ENCODE measurements around the gene AGAP1. TPM values are rescaled to one million over a fixed set of nuclear protein-coding genes. Genes with fewer than 3 reads are reported as not detected.

Gene AGAP1
- total RNA-seq, 2 experiments from 2014 or later, result not detected

- no peak overlapping the region for H3K27ac ChIP-seq (ENCODE audit: low read depth, low read length, poor library complexity, severe bottlenecking)
- no peak overlapping the region for H3K4me2 ChIP-seq (ENCODE audit: low read length)
- no peak for TF ChIP-seq EZH2phosphoT487 (IDR thresholded peaks at IDR 0.05; ENCODE audit: borderline replicate concordance, low read depth, low read length)
- TF ChIP-seq CTCF (conservative IDR thresholded peaks at IDR 0.05; ENCODE audit: low read length), result no peak
- POLR2A ChIA-PET, result no interaction called here
- H3K4me1 ChIP-seq (ENCODE audit: insufficient read depth, low read length, poor library complexity, severe bottlenecking), result no peaks in the 10 kb centered on the region
- no peaks in the 10 kb centered on the region for H3K79me2 ChIP-seq (ENCODE audit: insufficient read depth, low read depth, low read length)
- no peaks in the 10 kb centered on the region for H3K36me3 ChIP-seq (ENCODE audit: insufficient read depth, low read length)
- CTCF ChIA-PET (ENCODE audit: unreplicated experiment), result no interaction called here
- no peak for DNase-seq (ENCODE audit: low spot score)
- H3K4me3 ChIP-seq (ENCODE audit: low read depth, low read length, poor library complexity, severe bottlenecking), result no peak overlapping the region
- no peaks in the 10 kb centered on the region for H4K20me1 ChIP-seq (ENCODE audit: insufficient read depth, low read length)
- H2AFZ ChIP-seq (ENCODE audit: low read length), result no peak overlapping the region
- H3K9me2 ChIP-seq (ENCODE audit: insufficient read depth, low read length), result no peaks in the 10 kb centered on the region
- H3K9me3 ChIP-seq (ENCODE audit: low read length), result no peaks in the 10 kb centered on the region
- BruUV-seq (replicated peaks), result no TSS peak
- intact Hi-C loops (cut with micrococcal nuclease; ENCODE audit: unreplicated experiment), result no loop called here
These were observed 630.5 kb downstream of the AGAP1 start for GRCh38 chr2:236124182-236124893.

- no TSS peak for BruUV-seq (replicated peaks)
- no peaks in the 10 kb centered on the region for H3K4me1 ChIP-seq (ENCODE audit: insufficient read depth, low read length, poor library complexity, severe bottlenecking)
- no peak overlapping the region for H2AFZ ChIP-seq (ENCODE audit: low read length)
- no peak overlapping the region for H3K4me3 ChIP-seq (ENCODE audit: low read depth, low read length, poor library complexity, severe bottlenecking)
- no peaks in the 10 kb centered on the region for H3K9me2 ChIP-seq (ENCODE audit: insufficient read depth, low read length)
- ChIA-PET POLR2A (no interaction called here), CTCF (ENCODE audit: unreplicated experiment) (no interaction called here)
- H3K27ac ChIP-seq (ENCODE audit: low read depth, low read length, poor library complexity, severe bottlenecking), result no peak overlapping the region
- no peaks in the 10 kb centered on the region for H4K20me1 ChIP-seq (ENCODE audit: insufficient read depth, low read length)
- no peak overlapping the region for H3K4me2 ChIP-seq (ENCODE audit: low read length)
- H3K79me2 ChIP-seq (ENCODE audit: insufficient read depth, low read depth, low read length), result no peaks in the 10 kb centered on the region
- TF ChIP-seq CTCF (conservative IDR thresholded peaks at IDR 0.05; ENCODE audit: low read length) (no peak), EZH2phosphoT487 (IDR thresholded peaks at IDR 0.05; ENCODE audit: borderline replicate concordance, low read depth, low read length) (no peak)
- intact Hi-C loops (cut with micrococcal nuclease; ENCODE audit: unreplicated experiment), result no loop called here
- H3K36me3 ChIP-seq (ENCODE audit: insufficient read depth, low read length), result no peaks in the 10 kb centered on the region
- no peaks in the 10 kb centered on the region for H3K9me3 ChIP-seq (ENCODE audit: low read length)
- DNase-seq (ENCODE audit: low spot score), result no peak
These were observed 631.7 kb downstream of the AGAP1 start for GRCh38 chr2:236125541-236125940.

GRCh38 chr2:236127010-236127409 is 633.2 kb downstream of the AGAP1 start:
- no peak for TF ChIP-seq CTCF (conservative IDR thresholded peaks at IDR 0.05; ENCODE audit: low read length)
- TF ChIP-seq EZH2phosphoT487 (IDR thresholded peaks at IDR 0.05; ENCODE audit: borderline replicate concordance, low read depth, low read length), result no peak
- H3K4me3 ChIP-seq (ENCODE audit: low read depth, low read length, poor library complexity, severe bottlenecking), result no peak overlapping the region
- ChIA-PET CTCF (ENCODE audit: unreplicated experiment) (no interaction called here), POLR2A (no interaction called here)
- no peaks in the 10 kb centered on the region for H3K9me2 ChIP-seq (ENCODE audit: insufficient read depth, low read length)
- H4K20me1 ChIP-seq (ENCODE audit: insufficient read depth, low read length), result no peaks in the 10 kb centered on the region
- no peaks in the 10 kb centered on the region for H3K79me2 ChIP-seq (ENCODE audit: insufficient read depth, low read depth, low read length)
- no peak overlapping the region for H3K4me2 ChIP-seq (ENCODE audit: low read length)
- H2AFZ ChIP-seq (ENCODE audit: low read length), result no peak overlapping the region
- no peaks in the 10 kb centered on the region for H3K4me1 ChIP-seq (ENCODE audit: insufficient read depth, low read length, poor library complexity, severe bottlenecking)
- H3K36me3 ChIP-seq (ENCODE audit: insufficient read depth, low read length), result no peaks in the 10 kb centered on the region
- no peaks in the 10 kb centered on the region for H3K9me3 ChIP-seq (ENCODE audit: low read length)
- DNase-seq (ENCODE audit: low spot score), result no peak
- intact Hi-C loops (cut with micrococcal nuclease; ENCODE audit: unreplicated experiment), result no loop called here
- no TSS peak for BruUV-seq (replicated peaks)
- no peak overlapping the region for H3K27ac ChIP-seq (ENCODE audit: low read depth, low read length, poor library complexity, severe bottlenecking)

Measured in OCI-LY7 (cell line).